ENCODE data around the gene SPATA25.

GRCh38 chr20:45926731-45927070 is 39.3 kb upstream of the SPATA25 start:
- TF ChIP-seq CTCF (IDR thresholded peaks at IDR 0.05) (no peak), ZFX (IDR thresholded peaks at IDR 0.05; ENCODE audit: borderline replicate concordance) (no peak)
